Rectal smooth muscle tissue (tissue), 1 donor: ENCODE measurements around the gene WDR54.
"Not testable (repeated sequence)": the region's sequence is repeated elsewhere in the genome, so short reads cannot be mapped to it uniquely, and the experiment has no call there.

ENCODE experiments used
- H3K27ac ChIP-seq: one replicate; pipeline ENCODE4 v1.7.0; 2013; ENCODE audit warnings: low read depth, low read length, inconsistent platforms
- H3K27me3 ChIP-seq: one replicate; pipeline ENCODE4 v1.7.0; 2013; ENCODE audit warnings: low read length; ENCODE audit not compliant: control insufficient read depth, insufficient read depth
- H3K36me3 ChIP-seq: one replicate; pipeline ENCODE4 v1.7.0; 2013; ENCODE audit warnings: low read length; ENCODE audit not compliant: control insufficient read depth, insufficient read depth
- H3K4me1 ChIP-seq: one replicate; pipeline ENCODE4 v1.7.0; 2013; ENCODE audit warnings: low read length; ENCODE audit not compliant: control insufficient read depth, insufficient read depth
- H3K4me3 ChIP-seq: one replicate; pipeline ENCODE4 v1.7.0; 2013; ENCODE audit warnings: low read length
- H3K9ac ChIP-seq: one replicate; pipeline ENCODE4 v1.7.0; 2013; ENCODE audit warnings: low read length

The WDR54 gene

GRCh38 chr2:74439373-74439772 is 17.8 kb downstream of the WDR54 start:
- H3K27ac ChIP-seq: peak overlapping the region; percentile 65
- peaks cover 18% of the 10 kb centered on the region for H3K4me1 ChIP-seq
- H3K9ac ChIP-seq: peak overlapping the region; percentile 53
- peak overlapping the region; percentile 90 for H3K4me3 ChIP-seq
- H3K36me3 ChIP-seq: no peaks in the 10 kb centered on the region
- H3K27me3 ChIP-seq: no peaks in the 10 kb centered on the region

- peak overlapping the region; percentile 65 for H3K27ac ChIP-seq
- H3K9ac ChIP-seq: peak overlapping the region; percentile 53
- H3K4me1 ChIP-seq: peaks cover 18% of the 10 kb centered on the region
- no peaks in the 10 kb centered on the region for H3K36me3 ChIP-seq
- H3K27me3 ChIP-seq: no peaks in the 10 kb centered on the region
- peak overlapping the region; percentile 90 for H3K4me3 ChIP-seq
Measured at GRCh38 chr2:74439803-74440377, 18.4 kb downstream of the WDR54 start.

GRCh38 chr2:74440378-74441169 is 19.0 kb downstream of the WDR54 start:
- Histone ChIP-seq H3K36me3 (no peaks in the 10 kb centered on the region), H3K4me3 (peak overlapping the region; percentile 90), H3K9ac (peak overlapping the region; percentile 53), H3K27ac (peak overlapping the region; percentile 65), H3K4me1 (peaks cover 18% of the 10 kb centered on the region), H3K27me3 (no peaks in the 10 kb centered on the region)

- Histone ChIP-seq H3K9ac (peak overlapping the region; percentile 42), H3K4me1 (peaks cover 18% of the 10 kb centered on the region), H3K27me3 (no peaks in the 10 kb centered on the region), H3K4me3 (peak overlapping the region; percentile 90), H3K27ac (peak overlapping the region; percentile 65), H3K36me3 (no peaks in the 10 kb centered on the region)
Measured at GRCh38 chr2:74441170-74441689, 19.7 kb downstream of the WDR54 start.

- no peaks in the 10 kb centered on the region for H3K36me3 ChIP-seq
- peaks cover 16% of the 10 kb centered on the region for H3K4me1 ChIP-seq
- peak within 1 kb of the TSS; percentile 90 for H3K4me3 ChIP-seq
- H3K27me3 ChIP-seq: no peaks in the 10 kb centered on the region
- H3K27ac ChIP-seq: peak within 1 kb of the TSS; percentile 65
- peak within 1 kb of the TSS; percentile 42 for H3K9ac ChIP-seq
Measured at GRCh38 chr2:74441690-74442482, 20.4 kb downstream of the WDR54 start, which contains the start of gene RTKN. RTKN (minus strand) TSS chr2:74441937; CDS start chr2:74441816, 121 bp downstream.

- not testable (repeated sequence) for H3K27ac ChIP-seq, H3K27me3 ChIP-seq, H3K9ac ChIP-seq
Measured at GRCh38 chr2:74442483-74443297, 21.2 kb downstream of the WDR54 start.

GRCh38 chr2:74444498-74445318 is 23.2 kb downstream of the WDR54 start:
- H3K4me1 ChIP-seq: peaks cover 7% of the 10 kb centered on the region
- no peaks in the 10 kb centered on the region for H3K27me3 ChIP-seq
- no peaks in the 10 kb centered on the region for H3K36me3 ChIP-seq
- H3K9ac ChIP-seq: no peak overlapping the region
- H3K27ac ChIP-seq: no peak overlapping the region
- H3K4me3 ChIP-seq: no peak overlapping the region

More at GRCh38 chr2:74442483-74443297, 21.2 kb downstream of the WDR54 start:
- H3K4me1 ChIP-seq: peaks cover 13% of the 10 kb centered on the region
- H3K4me3 ChIP-seq: peak overlapping the region; percentile 90
- H3K36me3 ChIP-seq: not testable (repeated sequence)

GRCh38 chr2:74447230-74447999 is 25.9 kb downstream of the WDR54 start:
- Histone ChIP-seq H3K36me3 (no peaks in the 10 kb centered on the region), H3K9ac (no peak overlapping the region), H3K27me3 (no peaks in the 10 kb centered on the region), H3K27ac (no peak overlapping the region), H3K4me1 (no peaks in the 10 kb centered on the region), H3K4me3 (no peak overlapping the region)

- no peak overlapping the region for H3K4me3 ChIP-seq
- no peak overlapping the region for H3K9ac ChIP-seq
- H3K27me3 ChIP-seq: no peaks in the 10 kb centered on the region
- no peak overlapping the region for H3K27ac ChIP-seq
- no peaks in the 10 kb centered on the region for H3K4me1 ChIP-seq
- no peaks in the 10 kb centered on the region for H3K36me3 ChIP-seq
Measured at GRCh38 chr2:74448771-74449170, 27.2 kb downstream of the WDR54 start.

GRCh38 chr2:74450570-74451190 is 29.1 kb downstream of the WDR54 start:
- Histone ChIP-seq H3K4me3 (no peak overlapping the region), H3K4me1 (peaks cover 6% of the 10 kb centered on the region), H3K9ac (no peak overlapping the region), H3K27me3 (no peaks in the 10 kb centered on the region), H3K36me3 (no peaks in the 10 kb centered on the region), H3K27ac (no peak overlapping the region)
